IPS DF 4.7 (cell line): Measurements from ENCODE around the gene ALMS1.
"Not testable (repeated sequence)": the region's sequence is repeated elsewhere in the genome, so short reads cannot be mapped to it uniquely, and the experiment has no call there.

Source experiments
- DNase-seq: peaks from one replicate; pipeline ENCODE4 v3.0.0-alpha.2; 2013; ENCODE audit warnings: low spot score; ENCODE audit errors: extremely low read depth

The ALMS1 gene, protein sequence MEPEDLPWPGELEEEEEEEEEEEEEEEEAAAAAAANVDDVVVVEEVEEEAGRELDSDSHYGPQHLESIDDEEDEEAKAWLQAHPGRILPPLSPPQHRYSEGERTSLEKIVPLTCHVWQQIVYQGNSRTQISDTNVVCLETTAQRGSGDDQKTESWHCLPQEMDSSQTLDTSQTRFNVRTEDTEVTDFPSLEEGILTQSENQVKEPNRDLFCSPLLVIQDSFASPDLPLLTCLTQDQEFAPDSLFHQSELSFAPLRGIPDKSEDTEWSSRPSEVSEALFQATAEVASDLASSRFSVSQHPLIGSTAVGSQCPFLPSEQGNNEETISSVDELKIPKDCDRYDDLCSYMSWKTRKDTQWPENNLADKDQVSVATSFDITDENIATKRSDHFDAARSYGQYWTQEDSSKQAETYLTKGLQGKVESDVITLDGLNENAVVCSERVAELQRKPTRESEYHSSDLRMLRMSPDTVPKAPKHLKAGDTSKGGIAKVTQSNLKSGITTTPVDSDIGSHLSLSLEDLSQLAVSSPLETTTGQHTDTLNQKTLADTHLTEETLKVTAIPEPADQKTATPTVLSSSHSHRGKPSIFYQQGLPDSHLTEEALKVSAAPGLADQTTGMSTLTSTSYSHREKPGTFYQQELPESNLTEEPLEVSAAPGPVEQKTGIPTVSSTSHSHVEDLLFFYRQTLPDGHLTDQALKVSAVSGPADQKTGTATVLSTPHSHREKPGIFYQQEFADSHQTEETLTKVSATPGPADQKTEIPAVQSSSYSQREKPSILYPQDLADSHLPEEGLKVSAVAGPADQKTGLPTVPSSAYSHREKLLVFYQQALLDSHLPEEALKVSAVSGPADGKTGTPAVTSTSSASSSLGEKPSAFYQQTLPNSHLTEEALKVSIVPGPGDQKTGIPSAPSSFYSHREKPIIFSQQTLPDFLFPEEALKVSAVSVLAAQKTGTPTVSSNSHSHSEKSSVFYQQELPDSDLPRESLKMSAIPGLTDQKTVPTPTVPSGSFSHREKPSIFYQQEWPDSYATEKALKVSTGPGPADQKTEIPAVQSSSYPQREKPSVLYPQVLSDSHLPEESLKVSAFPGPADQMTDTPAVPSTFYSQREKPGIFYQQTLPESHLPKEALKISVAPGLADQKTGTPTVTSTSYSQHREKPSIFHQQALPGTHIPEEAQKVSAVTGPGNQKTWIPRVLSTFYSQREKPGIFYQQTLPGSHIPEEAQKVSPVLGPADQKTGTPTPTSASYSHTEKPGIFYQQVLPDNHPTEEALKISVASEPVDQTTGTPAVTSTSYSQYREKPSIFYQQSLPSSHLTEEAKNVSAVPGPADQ (N-terminal part only)

DNA sequence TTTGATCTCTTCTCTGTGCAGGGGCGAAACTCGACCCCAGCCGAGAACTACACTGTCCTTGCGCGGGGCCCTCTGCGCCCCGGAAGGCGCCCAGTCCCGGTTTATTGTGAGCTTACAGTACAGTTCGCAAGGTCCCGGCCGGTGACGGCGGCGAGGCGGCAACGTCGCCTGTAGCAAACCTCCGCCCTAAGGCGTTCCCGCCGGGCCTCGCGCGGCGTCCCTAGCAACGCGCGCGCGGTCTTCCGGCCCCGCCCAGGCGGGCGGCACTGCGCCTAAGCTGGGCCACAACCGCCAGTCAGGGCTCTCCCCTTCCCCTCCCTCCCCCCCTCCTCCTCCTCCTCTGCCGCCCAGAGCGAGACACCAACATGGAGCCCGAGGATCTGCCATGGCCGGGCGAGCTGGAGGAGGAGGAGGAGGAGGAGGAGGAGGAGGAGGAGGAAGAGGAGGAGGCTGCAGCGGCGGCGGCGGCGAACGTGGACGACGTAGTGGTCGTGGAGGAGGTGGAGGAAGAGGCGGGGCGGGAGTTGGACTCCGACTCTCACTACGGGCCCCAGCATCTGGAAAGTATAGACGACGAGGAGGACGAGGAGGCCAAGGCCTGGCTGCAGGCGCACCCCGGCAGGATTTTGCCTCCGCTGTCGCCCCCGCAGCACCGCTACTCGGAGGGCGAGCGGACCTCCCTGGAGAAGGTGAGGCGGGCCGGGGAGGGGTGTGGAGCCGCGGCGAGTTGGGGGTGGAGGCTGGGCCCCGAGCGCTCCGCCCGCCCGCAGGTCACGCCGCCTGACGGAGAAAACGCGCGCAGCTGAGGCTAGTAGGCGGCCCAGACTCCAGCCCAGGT lies at the start of gene ALMS1:
ALMS1 (plus strand) TSS at position 333 of the 838 bp plus-strand sequence; CDS start at position 366, 33 bp downstream.
- peak; percentile 33 for DNase-seq

DNA sequence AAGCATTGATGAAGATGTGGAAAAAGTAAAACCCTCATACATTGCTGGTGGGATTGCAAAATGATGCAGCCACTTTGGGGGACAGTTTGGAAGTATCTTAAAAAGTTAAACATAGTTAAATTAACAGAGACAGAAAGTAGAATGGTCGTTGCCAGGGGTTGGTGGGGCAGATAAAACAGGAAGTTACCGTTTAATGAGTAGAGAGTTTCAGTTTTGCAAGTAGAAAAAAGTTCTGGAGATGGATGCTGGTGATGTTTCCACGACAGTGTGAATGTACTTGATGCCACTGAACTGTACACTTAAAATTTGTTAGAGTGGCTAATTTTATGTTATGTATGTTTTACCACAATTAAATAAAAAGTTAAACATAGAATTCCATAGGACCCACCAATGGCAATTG lies 47.8 kb upstream of the ALMS1 start:
- no peak for DNase-seq

DNA sequence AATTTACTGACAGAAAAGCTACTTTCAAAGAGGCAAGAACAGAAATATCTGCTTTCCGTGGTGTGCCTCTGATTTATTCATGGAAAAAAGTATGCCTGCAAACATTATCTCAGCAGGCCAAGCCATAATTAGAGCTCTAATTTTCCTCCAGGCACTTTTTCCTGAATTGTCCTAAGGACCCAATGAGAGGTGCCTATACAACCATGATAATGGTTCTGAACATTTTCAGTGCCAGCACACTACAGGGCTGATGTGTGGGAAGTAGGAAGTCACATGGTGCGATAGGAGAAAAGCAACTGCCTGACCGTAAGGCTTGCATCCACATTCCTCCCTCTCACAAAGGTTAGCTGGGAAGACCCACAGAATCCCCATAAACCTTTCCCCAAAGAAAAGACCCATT lies 46.4 kb upstream of the ALMS1 start:
- no peak for DNase-seq

DNA sequence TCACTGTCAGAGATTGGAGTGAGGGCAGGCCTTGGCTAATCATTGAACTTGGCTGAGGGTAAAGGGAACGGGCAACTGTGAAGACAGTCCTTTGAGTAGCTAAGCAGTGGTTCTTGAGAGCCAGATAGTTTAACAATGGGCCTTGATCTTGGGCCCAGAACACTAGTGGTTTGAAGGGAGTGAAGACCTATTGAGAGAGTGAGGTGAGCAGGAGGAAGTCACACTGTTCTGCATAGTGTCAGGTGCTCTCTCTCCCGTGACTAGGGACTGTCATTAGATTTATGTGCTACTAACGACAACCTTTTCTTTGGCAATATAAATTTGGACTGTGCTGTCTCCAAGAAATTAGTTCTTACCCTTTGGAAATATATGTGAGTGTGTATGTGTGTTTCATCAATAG lies 44.6 kb upstream of the ALMS1 start:
- no peak for DNase-seq

DNA sequence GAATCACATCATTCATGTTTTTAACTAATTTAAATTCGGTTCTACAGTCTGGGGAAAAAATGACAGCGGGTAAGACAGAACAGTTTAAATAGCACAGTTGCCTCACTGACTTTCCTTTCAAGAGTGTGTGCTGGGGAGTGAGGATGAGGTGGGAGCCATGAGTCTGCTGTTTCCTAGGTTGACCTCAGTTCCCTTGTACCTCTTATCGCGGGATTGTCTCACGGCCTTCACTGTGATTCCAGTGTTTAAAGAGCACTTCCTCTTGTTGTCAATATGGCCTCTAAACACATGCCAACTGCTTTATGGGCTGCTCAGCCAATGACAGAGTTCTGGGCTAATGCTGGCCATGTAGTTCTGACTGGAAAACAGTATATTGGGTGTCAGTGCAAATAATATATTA lies 41.6 kb upstream of the ALMS1 start:
- DNase-seq, result no peak

DNA sequence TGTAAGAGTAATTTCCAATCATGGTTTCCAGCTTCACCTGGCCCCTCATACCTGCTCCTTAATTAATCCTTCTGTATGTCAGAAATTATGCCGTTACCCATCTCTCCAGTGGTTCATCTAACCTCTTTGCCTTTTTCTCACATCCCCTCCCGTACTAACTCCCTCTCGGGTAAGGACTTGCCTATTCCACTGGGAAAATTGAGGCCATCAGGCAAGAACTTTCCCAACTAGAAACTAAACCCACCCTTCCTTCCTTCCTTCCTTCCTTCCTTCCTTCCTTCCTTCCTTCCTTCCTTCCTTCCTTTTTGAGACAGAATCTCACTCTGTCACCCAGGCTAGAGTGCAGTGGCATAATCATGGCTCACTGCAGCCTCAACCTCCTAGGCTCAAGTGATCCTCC lies 40.9 kb upstream of the ALMS1 start:
- not testable (repeated sequence) for DNase-seq

DNA sequence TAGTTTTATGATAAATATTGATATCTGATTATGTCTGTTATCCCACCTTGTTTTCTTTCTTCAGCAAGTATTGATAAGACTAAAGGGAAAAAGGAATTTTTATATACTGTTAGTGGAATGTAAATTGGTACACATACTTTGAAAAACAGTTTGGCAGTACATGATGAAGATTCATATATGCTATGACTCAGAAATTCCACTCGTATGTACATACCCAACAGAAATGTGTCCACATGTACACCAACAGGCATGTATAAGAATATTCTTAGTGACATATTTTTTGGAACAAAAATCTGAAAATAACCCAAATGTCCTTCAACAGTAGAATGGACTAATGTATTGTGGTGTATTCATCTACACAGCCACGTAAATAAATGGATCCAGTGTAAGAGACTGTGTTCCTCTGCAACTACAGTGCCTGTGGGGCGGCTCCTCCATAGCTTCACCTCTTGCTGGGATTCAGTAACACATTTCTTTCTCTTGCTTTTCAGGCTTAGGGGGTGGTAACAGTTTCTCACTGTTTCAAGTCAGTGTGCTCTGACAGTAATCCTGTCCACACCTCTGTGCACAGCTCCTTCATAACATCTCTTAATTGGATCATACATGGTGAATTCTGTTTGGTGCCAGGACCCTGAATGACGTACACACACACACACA lies 35.5 kb upstream of the ALMS1 start:
- no peak for DNase-seq

DNA sequence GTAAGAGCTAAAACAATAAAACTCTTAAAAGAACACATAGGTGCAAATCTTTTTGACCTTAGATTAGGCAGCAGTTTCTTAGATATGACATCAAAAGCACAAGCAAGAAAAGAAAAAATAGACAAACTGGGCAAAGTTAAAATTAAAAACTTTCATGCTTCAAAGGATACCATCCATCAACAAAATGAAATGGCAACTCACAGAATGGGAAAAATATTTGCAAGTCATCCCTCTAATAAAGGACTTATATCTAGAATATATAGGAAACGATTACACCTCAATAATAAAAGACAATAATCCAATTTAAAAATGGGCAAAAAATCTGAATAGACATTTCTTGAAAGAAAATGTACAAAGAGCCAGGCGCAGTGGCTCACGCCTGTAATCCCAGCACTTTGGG lies 29.5 kb upstream of the ALMS1 start:
- DNase-seq, result no peak

DNA sequence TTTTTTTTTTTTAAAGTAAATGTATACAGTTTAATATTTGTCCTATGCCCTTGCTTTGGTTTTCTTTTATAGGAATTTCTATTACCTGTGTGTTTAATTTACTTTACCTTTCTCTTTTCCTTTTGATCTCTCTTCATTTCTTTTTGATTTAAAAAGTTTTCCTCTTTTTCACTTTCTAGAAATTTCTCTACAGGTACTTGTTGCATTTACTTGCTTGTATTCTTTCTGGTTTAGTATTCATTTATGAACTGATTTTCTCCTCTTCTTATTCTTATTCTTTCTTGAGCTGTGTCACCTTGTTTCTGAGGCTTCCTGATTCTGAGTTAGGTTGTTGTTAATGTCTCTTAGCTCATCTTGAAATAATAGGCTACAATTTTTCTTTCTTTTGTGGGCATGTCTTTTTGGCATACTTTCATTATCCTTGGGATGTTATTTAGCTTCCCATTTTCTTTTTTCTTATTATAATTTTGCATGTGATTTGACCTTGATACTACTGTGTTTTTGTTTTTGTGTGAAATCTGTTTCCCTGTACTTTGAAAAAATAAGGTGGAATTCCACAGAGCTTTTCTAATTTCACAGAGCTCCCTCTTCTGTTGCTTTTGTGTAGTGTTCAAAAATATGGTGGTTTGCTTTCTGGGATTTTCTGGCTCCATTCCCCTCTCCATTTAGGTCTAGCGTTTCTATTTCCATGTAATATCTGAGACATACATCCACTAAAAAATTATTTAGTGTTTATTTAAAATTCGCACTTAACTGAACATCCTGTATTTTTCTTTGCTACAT lies 25.5 kb upstream of the ALMS1 start:
- DNase-seq, result no peak

DNA sequence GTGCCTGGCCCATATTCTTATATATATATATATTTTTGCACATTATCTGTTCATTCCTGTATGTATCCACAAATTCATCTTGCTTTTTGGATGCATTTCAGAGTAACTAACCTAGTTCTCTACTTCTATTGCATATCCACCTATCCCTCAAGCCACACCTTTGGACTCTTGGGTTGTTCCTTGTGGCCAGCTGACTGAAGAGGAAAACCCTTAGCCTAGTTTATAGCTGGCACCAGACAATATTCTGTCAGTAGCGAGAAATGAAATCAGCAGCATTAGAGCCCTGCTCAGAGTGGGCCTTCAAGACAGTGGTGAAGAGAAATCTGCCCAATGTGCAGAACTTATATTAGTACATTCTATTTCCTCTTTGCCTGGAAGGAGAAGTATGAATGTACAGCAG lies 19.6 kb upstream of the ALMS1 start:
- no peak for DNase-seq

DNA sequence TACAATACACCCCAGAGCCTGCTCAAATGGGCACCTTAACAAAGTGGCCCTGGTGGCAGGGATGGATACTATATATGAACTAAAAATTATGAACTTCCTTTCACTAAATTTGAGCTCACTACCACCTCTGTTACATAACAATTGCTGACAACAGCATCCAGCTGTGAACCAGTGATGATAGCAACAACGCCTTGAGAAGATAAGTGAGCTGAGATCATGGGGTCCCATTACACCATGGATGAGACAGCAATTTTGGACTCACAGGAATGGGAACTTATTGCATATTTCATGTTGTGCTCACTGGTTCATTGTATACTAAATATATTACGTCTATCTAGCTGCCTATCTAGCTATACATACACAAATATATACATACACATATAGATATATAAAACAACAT lies 16.9 kb upstream of the ALMS1 start:
- no peak for DNase-seq

DNA sequence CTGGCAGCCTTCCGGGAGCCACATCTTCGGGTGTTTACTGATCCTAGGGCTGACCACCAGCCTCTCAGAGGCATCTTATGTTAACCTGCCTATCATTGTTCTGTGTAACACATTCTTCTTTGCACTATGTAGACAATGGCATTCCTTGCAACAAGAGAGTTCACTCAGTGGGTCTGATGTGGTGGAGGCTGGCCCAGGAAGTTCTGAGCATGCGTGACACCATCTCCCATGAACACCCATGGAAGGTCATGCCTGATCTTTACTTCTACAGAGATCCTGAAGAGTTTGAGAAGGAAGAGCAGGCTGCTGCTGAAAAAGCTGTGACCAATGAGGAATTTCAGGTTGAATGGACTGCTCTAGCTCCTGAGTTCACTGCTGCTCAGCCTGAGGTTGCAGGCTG lies 15.3 kb upstream of the ALMS1 start:
- no peak for DNase-seq

DNA sequence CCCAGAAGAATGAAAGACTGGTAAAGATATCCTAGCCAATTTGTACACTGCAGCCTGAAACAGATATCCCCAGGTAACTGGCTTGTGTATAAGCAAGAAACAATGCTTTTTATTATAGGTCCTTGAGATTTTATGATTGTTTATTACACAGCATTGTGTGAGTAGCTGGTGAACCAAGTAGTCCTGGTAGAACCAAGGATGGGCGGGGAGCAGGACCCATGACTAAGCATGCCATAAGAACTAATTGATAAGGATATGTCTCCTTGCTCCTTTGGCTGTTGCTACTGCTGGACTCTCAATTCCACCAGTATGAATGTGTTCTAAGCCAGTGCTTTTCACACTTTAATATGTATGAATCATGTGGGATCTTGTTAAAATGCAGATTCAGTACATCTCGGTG lies 12.3 kb upstream of the ALMS1 start:
- DNase-seq, result no peak

DNA sequence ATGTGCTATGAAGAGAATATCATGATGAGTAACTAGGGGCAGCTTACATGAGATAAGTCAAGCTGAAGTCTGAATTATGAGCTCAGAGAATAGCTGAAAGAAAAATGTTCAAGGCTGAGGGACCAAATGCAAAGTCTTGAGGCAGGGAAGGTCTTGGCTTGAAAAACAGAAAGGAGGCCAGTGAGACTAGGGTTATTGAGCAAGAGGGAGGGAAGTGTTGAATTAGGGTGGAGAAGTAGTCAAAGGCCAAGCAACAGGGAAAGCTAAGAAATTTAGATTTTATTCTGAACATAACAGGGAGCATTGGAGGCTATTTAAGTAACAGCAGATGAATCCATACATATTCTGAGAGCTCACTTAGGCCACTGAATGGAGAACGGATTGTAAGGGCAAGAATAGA lies 11.4 kb upstream of the ALMS1 start:
- DNase-seq, result no peak

DNA sequence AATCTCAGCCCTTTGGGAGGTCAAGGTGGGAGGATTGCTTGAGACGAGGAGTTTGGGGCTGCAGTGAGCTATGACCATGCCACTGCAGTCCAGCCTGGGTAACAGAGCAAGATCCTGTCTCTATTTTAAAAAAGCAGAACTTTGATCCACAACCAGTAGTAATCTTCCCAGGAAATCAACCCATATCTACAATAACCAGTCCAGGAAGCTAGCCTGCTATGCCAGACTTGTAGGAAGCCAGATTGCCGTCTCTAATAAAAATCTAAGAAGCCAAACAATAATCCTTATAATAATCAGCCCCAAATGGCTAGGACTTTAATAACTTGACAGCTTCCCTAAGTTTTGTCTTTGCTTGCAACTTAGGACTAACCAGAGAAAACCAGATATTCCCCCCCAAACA lies 9.0 kb upstream of the ALMS1 start:
- DNase-seq, result no peak

DNA sequence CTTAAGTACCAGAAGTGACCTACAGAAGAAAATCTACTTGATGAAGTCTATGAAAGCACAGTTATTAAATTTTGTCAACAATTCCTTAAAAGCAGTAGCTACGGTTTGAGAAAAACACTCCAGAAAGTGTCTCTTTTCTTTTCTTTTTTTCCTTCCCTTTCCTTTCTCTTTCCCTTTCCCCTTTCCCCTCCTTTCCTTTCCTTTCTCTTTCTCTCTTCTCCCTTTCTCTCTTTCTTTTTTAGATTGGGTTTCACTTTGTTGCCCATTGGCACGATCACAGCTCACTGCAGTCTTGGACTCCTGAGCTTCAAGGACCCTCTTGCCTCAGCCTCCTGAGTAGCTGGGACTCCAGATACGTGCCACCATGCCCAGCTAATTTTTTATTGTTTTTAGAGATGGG lies 2.6 kb upstream of the ALMS1 start:
- DNase-seq, result no peak

DNA sequence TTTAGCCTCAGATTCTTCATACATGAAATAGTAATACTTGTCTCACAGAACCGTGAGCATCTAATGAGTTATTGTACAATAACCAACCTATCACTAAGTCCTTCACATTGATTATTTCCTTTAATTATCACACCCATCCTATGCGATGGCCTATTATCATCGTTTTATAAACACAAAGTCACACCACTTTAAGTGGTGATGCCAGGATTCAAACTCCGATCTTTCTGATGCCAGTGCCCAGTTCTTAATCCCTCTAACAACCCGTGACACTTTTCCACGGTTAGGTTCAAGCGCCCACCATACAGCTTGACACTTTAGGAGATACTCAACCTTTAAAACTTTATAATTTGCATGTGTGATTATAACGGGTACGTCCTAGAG lies 523 bp upstream of the ALMS1 start:
- DNase-seq, result no peak

DNA sequence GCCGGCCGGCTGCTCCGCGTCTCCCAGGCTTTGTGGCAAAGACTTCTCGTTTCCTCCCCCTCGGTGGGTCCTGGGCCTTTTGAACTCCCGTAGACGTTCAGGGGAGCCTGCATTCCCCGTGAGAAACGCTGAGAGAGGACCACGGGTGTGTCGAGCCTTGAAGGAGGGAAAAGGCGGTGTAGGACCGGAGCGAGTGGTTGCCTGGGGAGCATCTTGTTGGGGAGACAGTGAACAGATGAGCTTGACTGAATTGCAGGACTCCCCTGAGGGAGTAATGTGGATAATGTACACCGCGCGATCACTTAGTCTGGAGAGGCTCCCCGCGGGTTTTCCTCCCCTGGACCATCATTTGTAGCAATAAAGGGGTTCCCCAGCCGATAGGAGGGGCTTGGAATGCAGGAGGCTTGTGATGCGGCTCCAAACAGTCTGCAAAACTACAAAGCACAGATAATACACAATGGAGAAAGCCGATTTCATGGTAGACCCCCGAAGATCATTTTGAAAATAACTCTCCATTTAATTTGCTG lies 769 bp downstream of the ALMS1 start:
- no peak for DNase-seq

DNA sequence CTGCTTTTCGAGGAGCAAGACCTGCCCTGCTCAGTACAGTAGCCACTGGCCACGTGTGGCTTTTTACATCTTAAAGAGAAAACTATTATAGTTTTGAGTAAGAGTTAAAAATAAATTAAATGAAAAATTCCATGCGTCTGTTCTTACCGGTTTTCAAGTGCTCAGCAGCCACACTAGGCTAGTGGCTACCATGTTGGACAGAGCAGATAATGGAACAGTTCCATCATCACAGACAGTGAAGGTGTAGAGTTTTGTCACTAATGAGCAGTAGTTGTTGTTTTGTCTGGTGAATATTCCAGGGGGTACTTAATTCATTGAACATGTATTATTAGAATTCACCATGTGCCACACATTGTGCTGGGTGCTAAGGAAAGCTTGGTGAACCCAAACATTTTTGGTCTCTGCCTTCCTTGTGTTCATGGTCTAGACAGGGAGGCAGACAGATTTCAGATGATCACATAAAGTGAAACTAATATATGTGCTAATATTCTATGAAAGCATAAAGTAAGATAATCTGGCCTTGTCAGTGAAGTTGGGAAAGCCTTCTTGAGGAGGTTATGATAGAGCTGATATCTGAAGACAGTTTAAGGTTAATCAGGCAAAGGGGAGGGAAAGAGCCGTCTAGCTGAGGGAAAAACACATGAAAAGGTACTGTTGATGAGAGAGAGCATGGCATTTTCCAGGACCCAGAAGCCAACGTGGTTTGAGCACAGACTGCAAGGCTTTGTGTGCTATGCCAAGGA lies 1.4 kb downstream of the ALMS1 start:
- no peak for DNase-seq
